ENCODE data around the gene LRP2. TPM values are rescaled to one million over a fixed set of nuclear protein-coding genes. Genes with fewer than 3 reads are reported as not detected.

Gene LRP2
- polyA plus RNA-seq, 1 of the 3 experiments (the other 2 are of a cell fraction): not detected

DNA sequence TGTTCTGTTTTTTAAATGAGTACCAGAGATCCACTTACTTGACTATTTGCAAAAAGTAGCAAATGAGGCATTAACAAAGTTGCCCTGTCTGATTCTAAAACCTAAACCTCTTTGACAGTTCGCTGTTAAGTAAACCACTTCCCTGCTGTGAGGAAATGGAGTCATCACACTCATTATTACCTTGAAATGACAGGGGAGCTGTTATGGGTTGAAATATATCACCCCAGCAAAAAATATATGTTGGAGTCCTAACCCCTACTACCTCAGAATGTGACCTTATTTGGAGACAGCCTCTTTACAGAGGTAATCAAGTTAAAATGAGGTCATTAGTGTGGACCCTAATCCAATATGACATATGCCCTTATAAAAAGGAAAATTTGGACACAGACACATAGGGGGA is 256.9 kb downstream of the LRP2 start (continued):
- TF ChIP-seq FOXM1 (IDR thresholded peaks at IDR 0.05; ENCODE audit: low read depth): no peak

DNA sequence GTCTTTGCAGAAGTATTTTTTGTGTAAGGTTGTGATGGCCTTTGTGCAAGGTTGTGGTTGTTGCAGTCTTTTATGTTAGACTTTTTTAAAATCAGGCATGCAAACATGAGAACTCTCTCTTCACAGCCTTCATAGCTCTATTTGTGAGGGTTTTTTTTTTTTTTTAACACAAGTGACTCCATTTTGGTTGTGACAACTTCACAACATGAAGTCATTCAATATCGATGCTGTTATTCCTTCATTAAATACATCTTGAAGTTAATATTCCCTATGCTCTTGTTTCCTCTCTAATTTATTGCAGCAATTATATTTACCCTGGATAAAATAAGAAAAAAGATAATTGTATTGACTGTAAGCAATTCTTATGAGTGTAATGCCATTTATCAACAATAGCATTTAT is 257.5 kb downstream of the LRP2 start:
- Histone ChIP-seq H3K9me3 (no peaks in the 10 kb centered on the region), H3K27me3 (ENCODE audit: insufficient read depth) (no peaks in the 10 kb centered on the region), H3K4me1 (ENCODE audit: control insufficient read depth in 1 of 2, insufficient read depth in 2 of 2, low read depth in 1 of 2, low read length in 1 of 2) (no peaks in the 10 kb centered on the region; a peak in 1 of 4 replicates), H3K79me2 (ENCODE audit: insufficient read depth) (no peaks in the 10 kb centered on the region), H3K36me3 (replicated peaks in 1 of 2; ENCODE audit: control insufficient read depth in 1 of 2, insufficient read depth in 2 of 2, low read length in 1 of 2) (no peaks in the 10 kb centered on the region), H3K9ac (no peak overlapping the region), H3K27ac (ENCODE audit: low read depth in 2 of 2, low read length in 1 of 2) (no peak overlapping the region), H3K4me3 (ENCODE audit: low read depth in 2 of 2, low read length in 1 of 2) (no peak overlapping the region), H2AFZ (ENCODE audit: low read depth) (no peak overlapping the region), H3K4me2 (no peak overlapping the region), H3F3A (replicated peaks; ENCODE audit: insufficient read depth) (no peaks in the 10 kb centered on the region), H4K20me1 (ENCODE audit: insufficient read depth) (no peaks in the 10 kb centered on the region), H3K9me2 (no peaks in the 10 kb centered on the region)
- no peak for TF ChIP-seq RXRA (IDR thresholded peaks at IDR 0.05; ENCODE audit: borderline replicate concordance, low read depth)
- no peak for TF ChIP-seq YY1 (IDR thresholded peaks at IDR 0.05; ENCODE audit: low read depth)
- no peak for TF ChIP-seq FOXM1 (IDR thresholded peaks at IDR 0.05; ENCODE audit: low read depth)
- no peak for TF ChIP-seq MEF2A (IDR thresholded peaks at IDR 0.05; ENCODE audit: borderline replicate concordance, low read depth)
- no peak for TF ChIP-seq EP300 (IDR thresholded peaks at IDR 0.05; ENCODE audit: borderline replicate concordance in 1 of 2, low read depth in 1 of 2, low read length in 1 of 2)
- no peak for TF ChIP-seq SIN3A (IDR thresholded peaks at IDR 0.05; ENCODE audit: borderline replicate concordance, low read depth, low read length)
- WGBS (ENCODE audit: low lambda C conversion rate): 40% methylated on average over 1 of the region's 1 CpG
- POLR2A ChIA-PET: no interaction called here
- DNase-seq: no peak
- CTCF ChIA-PET: interaction anchor here (1.6 kb wide), 1 partner anchor 27 kb away, joined by 8 read pairs; no protein-coding TSS in a partner anchor

GRCh38 chr2:169095621-169096105 is 266.7 kb downstream of the LRP2 start:
- H3K27me3 ChIP-seq (ENCODE audit: insufficient read depth): no peaks in the 10 kb centered on the region
- CTCF ChIA-PET: interaction anchor here (1.1 to 2.8 kb wide), 4 partner anchors 14 to 126 kb away, joined by 3 to 14 read pairs (median 5); no protein-coding TSS in a partner anchor
- H3K4me3 ChIP-seq (ENCODE audit: low read depth in 2 of 2, low read length in 1 of 2): no peak overlapping the region; a peak in 1 of 4 replicates
- no peak overlapping the region for H3K9ac ChIP-seq
- H4K20me1 ChIP-seq (ENCODE audit: insufficient read depth): no peaks in the 10 kb centered on the region
- WGBS (ENCODE audit: low lambda C conversion rate): 37% methylated on average over 5 of the region's 5 CpGs
- H3K36me3 ChIP-seq (replicated peaks in 1 of 2; ENCODE audit: control insufficient read depth in 1 of 2, insufficient read depth in 2 of 2, low read length in 1 of 2): no peaks in the 10 kb centered on the region
- no peaks in the 10 kb centered on the region for H3K9me2 ChIP-seq
- H3K27ac ChIP-seq (ENCODE audit: low read depth in 2 of 2, low read length in 1 of 2): no peak overlapping the region
- no peaks in the 10 kb centered on the region for H3K4me1 ChIP-seq (ENCODE audit: control insufficient read depth in 1 of 2, insufficient read depth in 2 of 2, low read depth in 1 of 2, low read length in 1 of 2)
- POLR2A ChIA-PET: no interaction called here
- H3K79me2 ChIP-seq (ENCODE audit: insufficient read depth): no peaks in the 10 kb centered on the region
- no peak overlapping the region for H2AFZ ChIP-seq (ENCODE audit: low read depth)
- no peak for DNase-seq
- no peaks in the 10 kb centered on the region for H3F3A ChIP-seq (replicated peaks; ENCODE audit: insufficient read depth)
- peak overlapping the region; percentile 64; the same call in 1 of the 2 replicates for H3K4me2 ChIP-seq
- no peaks in the 10 kb centered on the region for H3K9me3 ChIP-seq
- no peak for TF ChIP-seq RFX5 (IDR thresholded peaks at IDR 0.05; ENCODE audit: low read length)
- TF ChIP-seq, protein P1, sequence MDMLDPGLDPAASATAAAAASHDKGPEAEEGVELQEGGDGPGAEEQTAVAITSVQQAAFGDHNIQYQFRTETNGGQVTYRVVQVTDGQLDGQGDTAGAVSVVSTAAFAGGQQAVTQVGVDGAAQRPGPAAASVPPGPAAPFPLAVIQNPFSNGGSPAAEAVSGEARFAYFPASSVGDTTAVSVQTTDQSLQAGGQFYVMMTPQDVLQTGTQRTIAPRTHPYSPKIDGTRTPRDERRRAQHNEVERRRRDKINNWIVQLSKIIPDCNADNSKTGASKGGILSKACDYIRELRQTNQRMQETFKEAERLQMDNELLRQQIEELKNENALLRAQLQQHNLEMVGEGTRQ (IDR thresholded peaks at IDR 0.05; ENCODE audit: borderline replicate concordance, low read depth, low read length): no peak
- peak; percentile 63; the same call in 1 of the 2 replicates for TF ChIP-seq NFIC (IDR thresholded peaks at IDR 0.05; ENCODE audit: borderline replicate concordance)
- no peak for TF ChIP-seq RXRA (IDR thresholded peaks at IDR 0.05; ENCODE audit: borderline replicate concordance, low read depth)
- TF ChIP-seq EP300 (IDR thresholded peaks at IDR 0.05; ENCODE audit: borderline replicate concordance in 1 of 2, low read depth in 1 of 2, low read length in 1 of 2): peak in 1 of 2 experiments; percentile 19; a peak in 1 of 4 replicates
- no peak for TF ChIP-seq YY1 (IDR thresholded peaks at IDR 0.05; ENCODE audit: low read depth)
- TF ChIP-seq REST (IDR thresholded peaks at IDR 0.05; ENCODE audit: low read depth, low read length): no peak
- no peak for TF ChIP-seq GABPA (IDR thresholded peaks at IDR 0.05; ENCODE audit: low read depth)
- TF ChIP-seq ELF1 (IDR thresholded peaks at IDR 0.05): no peak
- TF ChIP-seq NRF1 (IDR thresholded peaks at IDR 0.05; ENCODE audit: low read depth, low read length): no peak
- TF ChIP-seq SIN3A (IDR thresholded peaks at IDR 0.05; ENCODE audit: borderline replicate concordance, low read depth, low read length): no peak
- no peak for TF ChIP-seq TAF1 (IDR thresholded peaks at IDR 0.05; ENCODE audit: borderline replicate concordance, low read depth, low read length)
- peak; percentile 12; the same call in 1 of the 2 replicates for TF ChIP-seq TEAD4 (IDR thresholded peaks at IDR 0.05; ENCODE audit: borderline replicate concordance, insufficient read depth)
- no peak for TF ChIP-seq MXI1 (IDR thresholded peaks at IDR 0.05; ENCODE audit: low read depth, low read length)
- TF ChIP-seq IRF3 (IDR thresholded peaks at IDR 0.05; ENCODE audit: low read depth, low read length): no peak
- no peak for TF ChIP-seq FOXJ3 (CRISPR knock-in tag; IDR thresholded peaks at IDR 0.05)
- no peak for TF ChIP-seq GATA2 (CRISPR knock-in tag; IDR thresholded peaks at IDR 0.05)
- TF ChIP-seq SMC3 (IDR thresholded peaks at IDR 0.05; ENCODE audit: low read depth, low read length): no peak
